ENCODE measurements around the gene PRSS38. TPM values are rescaled to one million over a fixed set of nuclear protein-coding genes. Genes with fewer than 3 reads are reported as not detected.

PRSS38 gene
- total and polyA plus RNA-seq, 10 of the 15 experiments (the other 5 are each of a cell fraction or from before 2014, with no cell fraction given), result not detected

DNA sequence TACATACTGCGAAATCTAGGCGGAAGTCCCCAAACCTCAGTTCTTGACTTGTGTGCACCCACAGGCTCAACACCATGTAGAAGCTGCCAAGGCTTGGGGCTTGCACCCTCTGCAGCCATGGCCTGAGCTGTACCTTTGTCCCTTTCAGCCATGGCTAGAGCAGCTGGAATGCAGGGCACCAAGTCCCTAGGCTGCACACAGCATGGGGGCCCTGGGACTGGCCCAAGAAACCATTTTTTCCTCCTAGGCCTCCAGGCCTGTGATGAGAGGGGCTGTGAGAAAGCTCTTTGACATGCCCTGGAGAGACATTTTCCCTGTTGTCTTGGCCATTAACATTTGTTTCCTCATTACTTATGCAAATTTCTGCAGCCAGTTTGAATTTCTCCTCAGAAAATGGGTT, 1.5 kb upstream of the PRSS38 start:
- Histone ChIP-seq H2AFZ (ENCODE audit: control insufficient read depth, low read depth, low read length) (no peak overlapping the region), H3K27me3 (replicated peaks in 1 of 2; ENCODE audit: control insufficient read depth in 2 of 2, insufficient read depth in 2 of 2, low read length in 1 of 2) (no peaks in the 10 kb centered on the region), H3K4me2 (ENCODE audit: control insufficient read depth, insufficient read depth) (no peak overlapping the region), H3K79me2 (ENCODE audit: control insufficient read depth, insufficient read depth, low read length) (no peaks in the 10 kb centered on the region), H3K27ac (ENCODE audit: control insufficient read depth, insufficient read depth) (no peak overlapping the region), H3K36me3 (ENCODE audit: control insufficient read depth in 2 of 2, insufficient read depth in 2 of 2, low read length in 1 of 2) (no peaks in the 10 kb centered on the region), H3K9me3 (replicated peaks; ENCODE audit: control insufficient read depth, insufficient read depth, low read length) (peaks cover 1% of the 10 kb centered on the region; the same call in 1 of the 3 replicates), H3K4me3 (no peak overlapping the region), H4K20me1 (ENCODE audit: control insufficient read depth, insufficient read depth) (no peaks in the 10 kb centered on the region), H3K4me1 (ENCODE audit: control insufficient read depth, insufficient read depth, low read length) (no peaks in the 10 kb centered on the region), H3K9ac (ENCODE audit: control insufficient read depth, insufficient read depth, low read length) (no peak overlapping the region)
- ChIA-PET RAD21 (ENCODE audit: unreplicated experiment) (no interaction called here), CTCF (no interaction called here), POLR2A (no interaction called here), SMC1A (ENCODE audit: uncharacterized antibody, unreplicated experiment) (no interaction called here)
- intact Hi-C loops (cut with micrococcal nuclease; ENCODE audit: unreplicated experiment) (no loop called here), in situ Hi-C loops (cut with MboI) (no loop called here)
- FAIRE-seq, result no peak
- WGBS (ENCODE audit: insufficient coverage, insufficient replicate concordance, low lambda C conversion rate, missing lambda C conversion rate), result 100% methylated on average over 2 of the region's 2 CpGs
- no peak for ATAC-seq
- DNase-seq (ENCODE audit: low read depth, low spot score), result no peak
- BruUV-seq (replicated peaks), result no TSS peak
- TF ChIP-seq, protein P1, sequence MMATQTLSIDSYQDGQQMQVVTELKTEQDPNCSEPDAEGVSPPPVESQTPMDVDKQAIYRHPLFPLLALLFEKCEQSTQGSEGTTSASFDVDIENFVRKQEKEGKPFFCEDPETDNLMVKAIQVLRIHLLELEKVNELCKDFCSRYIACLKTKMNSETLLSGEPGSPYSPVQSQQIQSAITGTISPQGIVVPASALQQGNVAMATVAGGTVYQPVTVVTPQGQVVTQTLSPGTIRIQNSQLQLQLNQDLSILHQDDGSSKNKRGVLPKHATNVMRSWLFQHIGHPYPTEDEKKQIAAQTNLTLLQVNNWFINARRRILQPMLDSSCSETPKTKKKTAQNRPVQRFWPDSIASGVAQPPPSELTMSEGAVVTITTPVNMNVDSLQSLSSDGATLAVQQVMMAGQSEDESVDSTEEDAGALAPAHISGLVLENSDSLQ (IDR thresholded peaks at IDR 0.05), result no peak
- no peak for TF ChIP-seq MYB (IDR thresholded peaks at IDR 0.05; ENCODE audit: borderline replicate concordance, low read depth, low read length)
- TF ChIP-seq, protein P2, sequence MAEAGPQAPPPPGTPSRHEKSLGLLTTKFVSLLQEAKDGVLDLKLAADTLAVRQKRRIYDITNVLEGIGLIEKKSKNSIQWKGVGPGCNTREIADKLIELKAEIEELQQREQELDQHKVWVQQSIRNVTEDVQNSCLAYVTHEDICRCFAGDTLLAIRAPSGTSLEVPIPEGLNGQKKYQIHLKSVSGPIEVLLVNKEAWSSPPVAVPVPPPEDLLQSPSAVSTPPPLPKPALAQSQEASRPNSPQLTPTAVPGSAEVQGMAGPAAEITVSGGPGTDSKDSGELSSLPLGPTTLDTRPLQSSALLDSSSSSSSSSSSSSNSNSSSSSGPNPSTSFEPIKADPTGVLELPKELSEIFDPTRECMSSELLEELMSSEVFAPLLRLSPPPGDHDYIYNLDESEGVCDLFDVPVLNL (IDR thresholded peaks at IDR 0.05; ENCODE audit: low read depth, low read length), result no peak
- no peak for TF ChIP-seq IKZF2 (IDR thresholded peaks at IDR 0.05)
- TF ChIP-seq NFYB (IDR thresholded peaks at IDR 0.05; ENCODE audit: insufficient read depth, low read depth, low read length), result no peak
- TF ChIP-seq ASH2L (IDR thresholded peaks at IDR 0.05; ENCODE audit: borderline replicate concordance, low read depth), result no peak
- TF ChIP-seq, protein P3, sequence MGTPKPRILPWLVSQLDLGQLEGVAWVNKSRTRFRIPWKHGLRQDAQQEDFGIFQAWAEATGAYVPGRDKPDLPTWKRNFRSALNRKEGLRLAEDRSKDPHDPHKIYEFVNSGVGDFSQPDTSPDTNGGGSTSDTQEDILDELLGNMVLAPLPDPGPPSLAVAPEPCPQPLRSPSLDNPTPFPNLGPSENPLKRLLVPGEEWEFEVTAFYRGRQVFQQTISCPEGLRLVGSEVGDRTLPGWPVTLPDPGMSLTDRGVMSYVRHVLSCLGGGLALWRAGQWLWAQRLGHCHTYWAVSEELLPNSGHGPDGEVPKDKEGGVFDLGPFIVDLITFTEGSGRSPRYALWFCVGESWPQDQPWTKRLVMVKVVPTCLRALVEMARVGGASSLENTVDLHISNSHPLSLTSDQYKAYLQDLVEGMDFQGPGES (IDR thresholded peaks at IDR 0.05), result no peak
- TF ChIP-seq, protein P4, sequence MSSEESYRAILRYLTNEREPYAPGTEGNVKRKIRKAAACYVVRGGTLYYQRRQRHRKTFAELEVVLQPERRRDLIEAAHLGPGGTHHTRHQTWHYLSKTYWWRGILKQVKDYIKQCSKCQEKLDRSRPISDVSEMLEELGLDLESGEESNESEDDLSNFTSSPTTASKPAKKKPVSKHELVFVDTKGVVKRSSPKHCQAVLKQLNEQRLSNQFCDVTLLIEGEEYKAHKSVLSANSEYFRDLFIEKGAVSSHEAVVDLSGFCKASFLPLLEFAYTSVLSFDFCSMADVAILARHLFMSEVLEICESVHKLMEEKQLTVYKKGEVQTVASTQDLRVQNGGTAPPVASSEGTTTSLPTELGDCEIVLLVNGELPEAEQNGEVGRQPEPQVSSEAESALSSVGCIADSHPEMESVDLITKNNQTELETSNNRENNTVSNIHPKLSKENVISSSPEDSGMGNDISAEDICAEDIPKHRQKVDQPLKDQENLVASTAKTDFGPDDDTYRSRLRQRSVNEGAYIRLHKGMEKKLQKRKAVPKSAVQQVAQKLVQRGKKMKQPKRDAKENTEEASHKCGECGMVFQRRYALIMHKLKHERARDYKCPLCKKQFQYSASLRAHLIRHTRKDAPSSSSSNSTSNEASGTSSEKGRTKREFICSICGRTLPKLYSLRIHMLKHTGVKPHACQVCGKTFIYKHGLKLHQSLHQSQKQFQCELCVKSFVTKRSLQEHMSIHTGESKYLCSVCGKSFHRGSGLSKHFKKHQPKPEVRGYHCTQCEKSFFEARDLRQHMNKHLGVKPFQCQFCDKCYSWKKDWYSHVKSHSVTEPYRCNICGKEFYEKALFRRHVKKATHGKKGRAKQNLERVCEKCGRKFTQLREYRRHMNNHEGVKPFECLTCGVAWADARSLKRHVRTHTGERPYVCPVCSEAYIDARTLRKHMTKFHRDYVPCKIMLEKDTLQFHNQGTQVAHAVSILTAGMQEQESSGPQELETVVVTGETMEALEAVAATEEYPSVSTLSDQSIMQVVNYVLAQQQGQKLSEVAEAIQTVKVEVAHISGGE (CRISPR knock-in tag; IDR thresholded peaks at IDR 0.05), result no peak
- TF ChIP-seq FOS (IDR thresholded peaks at IDR 0.05; ENCODE audit: borderline replicate concordance, extremely low read depth, insufficient read length), result no peak
- TF ChIP-seq CREB1 (IDR thresholded peaks at IDR 0.05; ENCODE audit: low read depth), result no peak
- TF ChIP-seq, protein P5, sequence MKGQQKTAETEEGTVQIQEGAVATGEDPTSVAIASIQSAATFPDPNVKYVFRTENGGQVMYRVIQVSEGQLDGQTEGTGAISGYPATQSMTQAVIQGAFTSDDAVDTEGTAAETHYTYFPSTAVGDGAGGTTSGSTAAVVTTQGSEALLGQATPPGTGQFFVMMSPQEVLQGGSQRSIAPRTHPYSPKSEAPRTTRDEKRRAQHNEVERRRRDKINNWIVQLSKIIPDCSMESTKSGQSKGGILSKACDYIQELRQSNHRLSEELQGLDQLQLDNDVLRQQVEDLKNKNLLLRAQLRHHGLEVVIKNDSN (IDR thresholded peaks at IDR 0.05; ENCODE audit: borderline replicate concordance, extremely low read length, insufficient read depth, low read depth, low read length), result no peak
- TF ChIP-seq ZNF274 (IDR thresholded peaks at IDR 0.05; ENCODE audit: insufficient read depth, insufficient read length), result no peak
- TF ChIP-seq MEF2A (IDR thresholded peaks at IDR 0.05; ENCODE audit: insufficient read depth, low read depth, low read length), result no peak
- no peak for TF ChIP-seq KDM1A (IDR thresholded peaks at IDR 0.05; ENCODE audit: borderline replicate concordance)
- no peak for TF ChIP-seq GATAD2B (conservative IDR thresholded peaks at IDR 0.05; ENCODE audit: low read depth)
- no peak for TF ChIP-seq CHD1 (IDR thresholded peaks at IDR 0.05; ENCODE audit: low read depth, low read length)

Data from GM12878 (cell line).